ENCODE results near the gene GALK1. TPM values are rescaled to one million over a fixed set of nuclear protein-coding genes. Genes with fewer than 3 reads are reported as not detected.

Gene GALK1
- total and polyA plus RNA-seq, 9 of the 15 experiments (the other 6 are each of a cell fraction or from before 2014, with no cell fraction given) = 0.45 to 51.6 (median 17.4) TPM

GRCh38 chr17:75753514-75754377 is 11.2 kb downstream of the GALK1 start (continued):
- TF ChIP-seq SRF (CRISPR knock-in tag; IDR thresholded peaks at IDR 0.05) (no peak), NR1H2 (CRISPR knock-in tag; IDR thresholded peaks at IDR 0.05) (peak; percentile 30; the same call in 1 of the 2 replicates), TFAM (CRISPR knock-in tag; conservative IDR thresholded peaks at IDR 0.05) (no peak), NFXL1 (CRISPR knock-in tag; IDR thresholded peaks at IDR 0.05) (no peak), TEAD4 (IDR thresholded peaks at IDR 0.05; ENCODE audit: low read length) (no peak), TEAD4 (CRISPR knock-in tag; IDR thresholded peaks at IDR 0.05; ENCODE audit: borderline replicate concordance) (no peak; the same call in 1 of the 2 replicates), CHCHD3 (CRISPR knock-in tag; IDR thresholded peaks at IDR 0.05) (no peak), TAL1 (IDR thresholded peaks at IDR 0.05) (no peak), BRD9 (IDR thresholded peaks at IDR 0.05; ENCODE audit: low read depth, partially characterized antibody) (no peak), BCOR (IDR thresholded peaks at IDR 0.05) (no peak), ZNF232 (CRISPR knock-in tag; IDR thresholded peaks at IDR 0.05) (no peak), CHD4 (IDR thresholded peaks at IDR 0.05; ENCODE audit: insufficient read depth, insufficient replicate concordance, low read depth, low read length, poor library complexity, severe bottlenecking) (no peak), HDAC8 (tag; IDR thresholded peaks at IDR 0.05) (no peak), ETV6 (IDR thresholded peaks at IDR 0.05; ENCODE audit: borderline replicate concordance in 1 of 2, low read depth in 2 of 2, low read length in 1 of 2) (no peak), ETV6 (CRISPR knock-in tag; IDR thresholded peaks at IDR 0.05; ENCODE audit: borderline replicate concordance) (no peak), ZNF507 (tag; conservative IDR thresholded peaks at IDR 0.05) (no peak), ZNF311 (CRISPR knock-in tag; IDR thresholded peaks at IDR 0.05) (no peak), RAD21 (CRISPR knock-in tag; conservative IDR thresholded peaks at IDR 0.05 in 1 of 2, IDR thresholded peaks at IDR 0.05 in 1 of 2) (peak; percentile 39 to 63), KLF1 (tag; IDR thresholded peaks at IDR 0.05) (0 out of 2 replicates have a peak, but pooled peaks have one; percentile 18), ZNF354B (CRISPR knock-in tag; IDR thresholded peaks at IDR 0.05) (no peak), PTRF (tag; IDR thresholded peaks at IDR 0.05) (no peak)
- TF ChIP-seq, protein P1, sequence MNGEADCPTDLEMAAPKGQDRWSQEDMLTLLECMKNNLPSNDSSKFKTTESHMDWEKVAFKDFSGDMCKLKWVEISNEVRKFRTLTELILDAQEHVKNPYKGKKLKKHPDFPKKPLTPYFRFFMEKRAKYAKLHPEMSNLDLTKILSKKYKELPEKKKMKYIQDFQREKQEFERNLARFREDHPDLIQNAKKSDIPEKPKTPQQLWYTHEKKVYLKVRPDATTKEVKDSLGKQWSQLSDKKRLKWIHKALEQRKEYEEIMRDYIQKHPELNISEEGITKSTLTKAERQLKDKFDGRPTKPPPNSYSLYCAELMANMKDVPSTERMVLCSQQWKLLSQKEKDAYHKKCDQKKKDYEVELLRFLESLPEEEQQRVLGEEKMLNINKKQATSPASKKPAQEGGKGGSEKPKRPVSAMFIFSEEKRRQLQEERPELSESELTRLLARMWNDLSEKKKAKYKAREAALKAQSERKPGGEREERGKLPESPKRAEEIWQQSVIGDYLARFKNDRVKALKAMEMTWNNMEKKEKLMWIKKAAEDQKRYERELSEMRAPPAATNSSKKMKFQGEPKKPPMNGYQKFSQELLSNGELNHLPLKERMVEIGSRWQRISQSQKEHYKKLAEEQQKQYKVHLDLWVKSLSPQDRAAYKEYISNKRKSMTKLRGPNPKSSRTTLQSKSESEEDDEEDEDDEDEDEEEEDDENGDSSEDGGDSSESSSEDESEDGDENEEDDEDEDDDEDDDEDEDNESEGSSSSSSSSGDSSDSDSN (IDR thresholded peaks at IDR 0.05; ENCODE audit: borderline replicate concordance in 1 of 2, low read depth in 2 of 2, low read length in 2 of 2) = peak; percentile 60 to 84; a peak in 1 of 4 replicates
- TF ChIP-seq, protein P2, sequence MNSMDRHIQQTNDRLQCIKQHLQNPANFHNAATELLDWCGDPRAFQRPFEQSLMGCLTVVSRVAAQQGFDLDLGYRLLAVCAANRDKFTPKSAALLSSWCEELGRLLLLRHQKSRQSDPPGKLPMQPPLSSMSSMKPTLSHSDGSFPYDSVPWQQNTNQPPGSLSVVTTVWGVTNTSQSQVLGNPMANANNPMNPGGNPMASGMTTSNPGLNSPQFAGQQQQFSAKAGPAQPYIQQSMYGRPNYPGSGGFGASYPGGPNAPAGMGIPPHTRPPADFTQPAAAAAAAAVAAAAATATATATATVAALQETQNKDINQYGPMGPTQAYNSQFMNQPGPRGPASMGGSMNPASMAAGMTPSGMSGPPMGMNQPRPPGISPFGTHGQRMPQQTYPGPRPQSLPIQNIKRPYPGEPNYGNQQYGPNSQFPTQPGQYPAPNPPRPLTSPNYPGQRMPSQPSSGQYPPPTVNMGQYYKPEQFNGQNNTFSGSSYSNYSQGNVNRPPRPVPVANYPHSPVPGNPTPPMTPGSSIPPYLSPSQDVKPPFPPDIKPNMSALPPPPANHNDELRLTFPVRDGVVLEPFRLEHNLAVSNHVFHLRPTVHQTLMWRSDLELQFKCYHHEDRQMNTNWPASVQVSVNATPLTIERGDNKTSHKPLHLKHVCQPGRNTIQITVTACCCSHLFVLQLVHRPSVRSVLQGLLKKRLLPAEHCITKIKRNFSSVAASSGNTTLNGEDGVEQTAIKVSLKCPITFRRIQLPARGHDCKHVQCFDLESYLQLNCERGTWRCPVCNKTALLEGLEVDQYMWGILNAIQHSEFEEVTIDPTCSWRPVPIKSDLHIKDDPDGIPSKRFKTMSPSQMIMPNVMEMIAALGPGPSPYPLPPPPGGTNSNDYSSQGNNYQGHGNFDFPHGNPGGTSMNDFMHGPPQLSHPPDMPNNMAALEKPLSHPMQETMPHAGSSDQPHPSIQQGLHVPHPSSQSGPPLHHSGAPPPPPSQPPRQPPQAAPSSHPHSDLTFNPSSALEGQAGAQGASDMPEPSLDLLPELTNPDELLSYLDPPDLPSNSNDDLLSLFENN (IDR thresholded peaks at IDR 0.05; ENCODE audit: low read depth in 2 of 2, low read length in 2 of 2) = peak in 1 of 2 experiments; percentile 48; a peak in 1 of 4 replicates

Measured in K562 (cell line).